Measurements from ENCODE around the gene ABTB2.
A peak's percentile ranks its signal among the peaks of the same experiment; 100 is the strongest.
"Not testable (repeated sequence)": the region's sequence is repeated elsewhere in the genome, so short reads cannot be mapped to it uniquely, and the experiment has no call there.

Gene ABTB2

DNA sequence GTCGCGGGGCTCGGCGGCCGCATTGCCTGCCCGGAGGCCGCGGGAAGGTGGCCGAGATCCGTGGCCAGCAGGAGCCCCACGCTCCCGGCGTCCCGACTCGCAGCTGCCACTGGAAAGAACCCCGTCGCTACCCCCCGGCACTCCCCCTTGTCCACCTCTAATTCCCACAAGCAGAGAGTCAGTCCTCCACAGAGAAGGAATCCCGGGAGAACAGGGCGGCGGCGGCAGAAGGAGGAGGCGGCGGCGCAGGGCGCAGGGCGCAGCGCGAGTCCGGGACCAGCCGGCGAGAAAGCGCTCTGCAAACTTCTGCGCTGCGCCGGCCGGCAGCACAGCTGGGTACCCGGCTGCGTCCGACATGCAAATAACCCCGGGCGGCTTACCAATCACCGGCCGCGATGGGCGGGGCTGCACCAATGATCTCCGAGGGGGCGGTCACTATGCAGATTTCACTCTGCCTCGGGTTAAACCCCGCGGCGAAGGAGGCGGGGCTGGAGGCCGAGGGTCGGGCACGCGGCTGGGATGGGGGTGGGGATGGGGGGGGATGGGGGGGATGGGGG lies at the start of gene ABTB2:
Gene ABTB2 (minus strand): TSS at position 310 of the 557 bp plus-strand sequence.
- peak; percentile 92 for DNase-seq (ENCODE audit: low spot score)

DNA sequence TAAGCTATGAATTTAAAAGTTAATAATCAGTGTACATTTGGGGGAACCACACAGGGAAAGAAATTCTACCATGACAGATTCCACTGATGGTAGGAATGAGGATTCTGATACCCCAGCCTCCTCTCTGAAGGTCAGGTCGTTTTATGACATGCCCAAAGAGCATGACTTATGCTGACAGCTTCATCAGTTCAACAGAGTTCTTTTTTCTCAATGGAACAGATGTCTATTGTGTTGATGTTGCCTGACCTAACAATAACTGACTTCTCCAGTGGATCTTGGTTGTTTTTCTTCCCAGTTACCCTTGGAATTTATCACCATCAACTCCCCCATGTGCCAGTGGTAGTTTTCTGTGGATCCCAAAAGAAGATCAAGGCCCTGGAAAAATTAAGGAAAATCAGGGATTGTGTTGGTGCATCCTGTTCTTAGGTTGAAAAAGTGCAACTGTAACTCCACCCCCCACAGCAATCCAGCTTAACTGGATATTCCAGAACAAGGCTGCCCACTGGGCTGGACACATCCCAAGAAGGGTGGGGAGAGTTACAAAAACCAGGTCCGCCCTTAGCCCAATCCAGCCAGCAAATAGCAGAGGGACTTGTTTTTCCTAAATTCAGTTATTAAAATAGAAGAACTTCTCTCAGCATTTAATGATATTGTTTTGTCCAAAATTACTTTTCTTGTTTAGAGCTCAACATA lies 49.5 kb upstream of the ABTB2 start:
- no peak for DNase-seq (ENCODE audit: low spot score)

DNA sequence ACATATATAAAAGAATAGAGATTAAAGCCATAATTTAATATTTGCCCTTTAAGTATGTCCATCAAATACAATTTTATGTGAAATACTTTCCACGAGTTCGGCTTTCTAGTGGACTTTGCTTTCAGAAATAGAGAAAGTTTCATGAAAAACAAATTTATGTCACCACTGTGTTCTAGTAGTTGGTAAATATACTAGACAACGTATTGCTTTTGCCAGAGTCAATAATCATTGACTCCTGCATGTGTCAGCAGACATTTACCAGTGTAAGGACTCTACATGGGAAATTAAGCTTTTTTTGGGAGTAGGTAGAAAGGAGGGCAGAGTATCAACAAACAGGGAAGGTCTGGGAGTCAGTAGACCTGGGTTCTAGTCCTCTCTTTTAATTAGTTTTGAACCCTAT lies 48.6 kb upstream of the ABTB2 start:
- DNase-seq (ENCODE audit: low spot score), result no peak

DNA sequence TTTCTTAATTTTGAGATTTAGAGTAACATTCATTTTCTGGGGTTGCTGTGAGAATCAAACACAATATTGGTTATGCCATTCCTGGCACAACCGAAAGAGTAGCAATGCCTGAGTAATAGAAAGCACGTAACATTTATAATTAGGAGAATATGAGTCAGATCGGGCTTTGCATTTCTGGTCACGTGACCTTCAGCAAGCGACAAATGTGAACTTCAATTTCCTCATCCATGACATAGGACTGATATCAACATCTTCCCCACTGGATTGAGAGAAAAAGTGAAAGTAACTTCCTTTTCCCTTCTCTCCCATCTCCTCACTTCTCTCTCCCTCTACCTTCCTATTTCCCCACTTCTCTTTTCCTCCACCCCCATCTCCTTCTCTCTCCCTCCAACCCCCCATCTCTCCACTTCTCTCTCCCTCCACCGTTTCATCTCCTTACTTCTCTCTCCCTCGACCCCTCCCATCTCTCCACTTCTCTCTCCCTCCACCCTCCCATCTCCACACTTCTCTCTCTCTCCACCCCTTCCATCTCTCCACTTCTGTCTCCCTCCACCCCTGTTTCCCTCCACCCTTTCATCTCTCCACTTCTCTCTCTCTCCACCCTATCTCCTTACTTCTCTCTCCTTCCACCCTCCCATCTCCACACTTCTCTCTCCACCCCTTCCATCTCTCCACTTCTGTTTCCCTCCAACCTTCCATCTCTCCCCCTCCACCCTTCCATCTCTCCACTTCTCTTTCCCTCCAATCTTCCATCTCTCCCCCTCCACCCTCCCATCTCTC lies 47.5 kb upstream of the ABTB2 start:
- no peak for DNase-seq (ENCODE audit: low spot score)

DNA sequence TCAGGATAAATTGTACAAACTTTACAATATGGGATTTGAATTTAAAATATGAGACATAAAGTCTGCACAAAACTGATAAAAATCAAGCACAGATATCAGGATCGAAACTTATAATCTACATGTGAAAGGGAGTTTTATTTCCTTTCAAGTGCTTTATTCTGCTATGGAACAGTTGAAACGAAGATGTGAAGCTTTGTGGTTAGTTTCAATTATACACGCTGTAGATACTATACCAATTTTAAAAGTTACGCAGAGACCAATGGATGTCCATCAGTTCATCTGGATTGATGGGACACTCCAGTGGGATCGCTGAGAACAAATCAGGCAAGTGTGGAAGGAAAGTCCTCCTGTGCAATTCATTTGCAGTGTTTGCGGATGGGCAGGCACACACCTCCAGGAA lies 46.5 kb upstream of the ABTB2 start:
- no peak for DNase-seq (ENCODE audit: low spot score)

DNA sequence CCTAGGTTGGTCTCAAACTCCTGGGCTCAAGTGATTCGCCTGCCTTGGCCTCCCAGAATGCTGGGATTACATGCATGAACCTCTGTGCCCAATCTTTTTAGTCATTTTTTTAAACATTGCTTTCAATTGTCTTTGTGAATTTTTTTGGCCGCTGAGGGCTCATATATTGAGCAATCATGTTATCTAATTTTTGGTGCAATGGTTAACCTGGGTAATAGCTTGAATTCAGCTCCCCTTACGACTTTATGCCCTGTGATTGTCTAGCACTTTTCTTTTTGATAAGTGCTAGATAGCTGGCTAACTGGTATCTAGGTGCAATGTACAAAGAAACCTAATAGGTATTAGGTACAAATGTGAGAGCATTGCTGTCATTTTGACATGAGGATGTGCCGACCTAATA lies 45.6 kb upstream of the ABTB2 start:
- no peak for DNase-seq (ENCODE audit: low spot score)

DNA sequence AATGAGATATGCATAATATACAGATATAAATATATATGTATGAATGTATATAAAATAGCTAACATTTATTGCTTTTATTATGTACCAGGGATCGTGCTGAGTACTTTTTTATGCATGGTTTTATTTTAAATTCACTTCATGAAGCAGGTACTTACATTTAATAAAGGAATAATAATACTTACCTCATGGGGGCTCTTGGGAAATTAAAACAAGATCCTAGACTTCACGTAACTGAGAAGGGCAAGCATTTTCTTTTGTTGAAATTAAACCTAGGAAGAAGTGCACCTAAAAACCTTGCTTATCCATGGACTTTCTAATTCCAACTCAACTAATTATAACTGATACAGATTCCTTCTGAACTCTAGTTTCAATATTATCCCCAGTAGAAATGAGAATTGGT lies 40.0 kb upstream of the ABTB2 start:
- no peak for DNase-seq (ENCODE audit: low spot score)

DNA sequence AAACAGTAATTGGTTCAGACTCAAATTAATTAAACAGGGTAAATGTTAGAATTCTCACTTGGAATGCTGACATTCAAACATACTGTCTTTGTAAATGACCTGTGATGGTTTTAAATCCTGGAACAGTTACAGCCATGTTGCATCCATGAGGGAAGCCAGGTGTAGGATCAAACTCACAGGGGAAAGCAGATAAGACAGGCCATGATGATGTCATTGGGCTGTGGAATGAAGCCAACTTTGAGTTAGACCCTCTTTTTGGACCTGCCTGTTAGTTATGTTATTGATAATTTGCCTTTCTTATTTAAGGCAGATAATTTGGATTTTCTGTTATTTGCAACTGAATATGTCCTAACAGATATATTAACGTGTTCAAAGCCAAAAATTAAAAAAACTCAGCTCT lies 39.3 kb upstream of the ABTB2 start:
- no peak for DNase-seq (ENCODE audit: low spot score)

DNA sequence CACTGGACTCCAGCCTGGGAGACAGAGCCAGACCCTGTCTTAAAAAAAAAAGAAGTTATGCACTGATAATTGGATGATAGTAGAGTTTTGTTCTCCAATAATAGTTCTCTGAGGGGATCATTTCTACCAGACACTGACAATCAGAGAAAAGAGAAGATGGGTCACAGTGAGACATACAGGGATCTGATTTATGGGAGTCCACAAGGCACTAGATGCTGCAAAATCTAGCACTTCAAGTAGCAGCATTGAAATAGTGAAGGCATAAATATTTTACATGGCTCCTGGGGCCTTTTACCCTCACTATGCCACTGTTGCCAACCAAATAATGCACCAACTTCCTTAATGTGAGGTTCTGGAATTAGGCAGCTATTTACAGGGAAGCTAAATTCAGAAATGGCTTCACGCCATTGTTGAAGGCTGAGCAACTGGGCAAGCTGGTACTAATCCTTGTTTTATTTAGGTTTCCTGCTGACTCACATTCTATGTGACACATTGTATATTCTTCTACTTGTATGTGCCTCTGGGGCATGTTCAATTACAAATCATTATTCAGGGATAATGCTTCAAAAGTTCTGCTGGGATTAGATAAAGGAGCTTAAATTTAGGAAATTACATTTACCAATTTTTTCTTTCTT lies 38.2 kb upstream of the ABTB2 start:
- DNase-seq (ENCODE audit: low spot score), result no peak

DNA sequence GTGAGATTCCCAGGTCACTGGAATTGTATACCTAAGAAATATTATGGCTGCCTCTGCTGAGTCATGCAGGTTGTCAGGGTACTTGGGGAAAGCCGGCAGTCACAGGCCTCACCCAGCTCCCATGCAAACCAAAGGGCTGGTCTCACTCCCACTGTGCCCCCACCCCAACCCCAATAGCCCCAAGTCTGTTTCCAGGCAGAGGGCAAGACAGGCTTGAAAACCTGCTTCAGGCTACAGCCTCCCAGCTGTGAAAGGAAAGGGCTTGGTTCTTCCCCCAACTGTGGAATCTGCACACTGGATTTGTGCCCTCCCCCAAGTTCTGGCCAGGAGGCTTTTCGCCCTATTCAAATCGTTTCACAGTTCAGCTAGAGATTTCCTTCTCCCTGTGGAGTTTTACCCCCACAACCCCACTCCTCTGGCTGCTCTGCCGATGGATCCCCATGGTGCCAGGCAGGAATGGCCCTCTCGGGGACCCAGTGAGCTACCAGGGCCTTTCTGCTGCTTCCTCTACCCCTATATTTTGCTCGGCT lies 37.0 kb upstream of the ABTB2 start:
- DNase-seq (ENCODE audit: low spot score), result no peak

DNA sequence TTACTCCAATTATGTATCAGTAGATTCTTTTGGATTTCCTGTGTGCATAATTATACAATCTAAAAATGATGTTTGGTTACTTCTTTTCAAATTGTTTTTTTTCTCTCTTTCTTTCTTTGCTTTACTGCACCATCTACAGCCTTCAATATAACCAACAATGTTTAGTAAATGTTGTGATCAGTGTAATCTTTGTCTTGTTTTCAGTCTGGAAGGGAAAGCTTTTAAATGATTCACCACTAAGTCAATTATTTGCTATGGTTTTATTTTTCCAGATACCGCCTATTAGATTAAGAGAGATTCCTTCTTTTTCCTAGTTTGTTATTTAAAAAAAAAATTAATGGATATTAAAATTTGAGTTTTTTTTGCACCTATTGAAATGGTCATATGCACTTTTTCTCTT lies 29.8 kb upstream of the ABTB2 start:
- DNase-seq (ENCODE audit: low spot score), result no peak

DNA sequence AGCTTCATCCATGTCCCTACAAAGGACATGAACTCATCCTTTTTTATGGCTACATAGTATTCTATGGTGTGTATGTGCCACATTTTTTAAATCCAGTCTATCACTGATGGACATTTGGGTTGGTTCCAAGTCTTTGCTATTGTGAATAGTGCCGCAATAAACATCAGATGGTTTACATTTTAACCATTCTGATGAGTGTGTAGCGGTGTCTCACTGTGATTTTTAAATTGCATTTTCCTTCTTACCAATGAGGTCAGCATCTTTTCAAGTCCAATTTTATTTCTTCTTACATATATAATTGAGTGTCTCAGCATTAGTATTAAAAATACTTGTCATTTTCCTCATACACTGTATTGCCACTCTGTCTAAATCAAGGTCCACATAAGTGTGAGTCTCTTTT lies 28.5 kb upstream of the ABTB2 start:
- not testable (repeated sequence) for DNase-seq (ENCODE audit: low spot score)

DNA sequence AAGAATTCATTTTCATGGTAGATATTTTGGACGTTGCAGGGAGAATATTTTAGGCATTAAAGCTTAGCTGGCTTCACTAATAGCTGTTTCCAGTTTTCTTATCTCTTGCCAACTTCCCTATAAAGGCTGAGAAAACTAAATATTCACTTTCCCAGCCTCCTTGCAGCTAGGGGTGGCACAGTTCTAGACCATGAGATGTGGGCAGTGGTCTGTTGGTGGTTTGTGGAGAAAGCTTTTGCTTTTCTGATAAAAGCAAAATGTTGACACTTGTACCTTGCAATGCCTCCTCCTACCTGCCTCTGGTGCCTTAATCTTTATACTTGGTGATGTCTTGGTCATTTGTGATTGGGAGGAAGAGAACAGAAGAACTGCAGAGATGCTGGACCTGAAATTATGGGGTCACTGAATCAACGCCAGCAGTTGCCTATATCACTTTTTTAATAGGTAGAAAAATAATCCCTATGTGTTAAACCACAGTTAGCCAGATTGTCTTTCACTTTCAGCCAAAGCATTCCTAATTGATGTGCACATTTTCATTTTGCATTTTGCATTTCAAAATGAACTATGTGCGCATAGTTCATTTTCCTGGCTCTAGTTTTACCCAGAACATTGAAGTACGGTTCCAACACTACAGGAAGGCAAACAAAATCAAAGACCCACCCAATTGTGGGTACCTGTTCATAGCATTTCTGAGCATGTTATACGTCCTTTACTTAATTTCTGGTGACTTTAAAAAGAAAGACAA lies 24.9 kb upstream of the ABTB2 start:
- DNase-seq (ENCODE audit: low spot score), result no peak

DNA sequence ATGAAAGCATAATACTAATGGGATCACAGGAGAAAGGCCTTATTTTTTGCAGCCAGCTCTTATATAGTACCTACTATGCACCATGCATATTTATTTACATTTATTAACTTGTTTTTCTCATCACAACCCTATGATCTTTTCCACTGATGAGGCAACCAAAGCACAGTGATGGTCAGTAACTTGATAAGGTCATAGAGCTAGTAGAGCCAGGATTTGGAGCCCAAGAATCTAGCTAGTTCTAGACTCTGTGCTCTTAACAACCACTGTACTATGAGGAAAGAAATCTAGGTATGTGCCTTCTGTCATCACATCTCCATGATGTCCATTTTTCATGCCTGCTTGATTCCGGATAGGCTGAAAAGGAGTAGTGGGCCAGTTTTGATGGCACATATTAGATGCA lies 24.0 kb upstream of the ABTB2 start:
- no peak for DNase-seq (ENCODE audit: low spot score)

DNA sequence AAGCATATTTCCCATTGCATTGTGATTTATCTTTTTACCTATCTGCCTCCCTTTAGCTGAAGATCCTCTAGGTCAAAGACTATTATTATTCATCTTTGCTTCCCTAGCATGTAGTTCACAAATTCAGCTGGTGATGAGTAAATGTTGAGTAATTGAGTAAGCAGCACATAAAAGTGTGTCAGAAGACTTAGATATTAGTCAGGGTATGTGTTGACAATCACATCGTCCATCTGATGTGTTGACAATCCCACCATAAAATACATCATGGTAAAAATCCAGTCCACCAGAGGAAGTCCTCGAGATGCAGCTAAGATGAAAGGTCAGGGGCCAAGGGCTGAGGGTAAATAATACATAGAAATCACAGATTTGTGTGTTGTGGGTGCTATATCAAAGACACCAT lies 22.9 kb upstream of the ABTB2 start:
- no peak for DNase-seq (ENCODE audit: low spot score)

DNA sequence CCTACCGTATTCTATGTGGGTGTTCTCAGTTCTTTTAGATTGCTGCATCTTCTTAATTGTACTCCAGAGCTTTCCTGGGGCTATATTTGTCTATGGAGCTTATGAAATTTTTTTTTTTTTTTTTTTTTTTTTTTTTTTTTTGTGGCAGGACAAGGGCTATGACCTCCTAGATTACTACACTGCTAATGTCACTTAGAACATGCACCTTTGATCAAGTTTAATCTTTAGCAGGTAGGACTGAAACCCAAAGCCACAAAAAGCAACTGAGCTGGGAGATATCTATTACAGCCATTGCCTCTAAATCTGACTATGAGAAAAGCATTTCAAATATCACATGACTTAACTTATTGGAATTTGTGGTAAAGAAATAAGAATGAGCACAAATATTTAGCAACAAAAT lies 21.7 kb upstream of the ABTB2 start:
- no peak for DNase-seq (ENCODE audit: low spot score)

DNA sequence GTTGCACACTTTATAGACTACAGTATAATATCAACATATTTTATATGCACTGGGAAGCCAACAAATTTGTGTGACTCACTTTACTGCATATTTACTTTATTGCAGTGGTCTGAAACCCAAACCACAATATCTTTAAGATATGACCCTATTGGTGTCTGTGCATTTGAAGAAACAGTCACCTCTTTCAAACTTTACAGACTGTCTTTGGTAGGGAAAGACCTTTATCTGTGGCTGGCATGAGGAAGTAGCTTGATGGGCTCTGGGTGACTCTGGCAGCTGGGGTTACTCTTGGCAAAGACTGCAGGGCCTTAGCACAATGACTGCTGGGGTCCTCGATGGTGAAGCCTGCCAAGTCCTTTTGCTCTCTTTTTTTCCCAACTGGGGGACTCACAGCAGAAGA lies 21.3 kb upstream of the ABTB2 start:
- no peak for DNase-seq (ENCODE audit: low spot score)

DNA sequence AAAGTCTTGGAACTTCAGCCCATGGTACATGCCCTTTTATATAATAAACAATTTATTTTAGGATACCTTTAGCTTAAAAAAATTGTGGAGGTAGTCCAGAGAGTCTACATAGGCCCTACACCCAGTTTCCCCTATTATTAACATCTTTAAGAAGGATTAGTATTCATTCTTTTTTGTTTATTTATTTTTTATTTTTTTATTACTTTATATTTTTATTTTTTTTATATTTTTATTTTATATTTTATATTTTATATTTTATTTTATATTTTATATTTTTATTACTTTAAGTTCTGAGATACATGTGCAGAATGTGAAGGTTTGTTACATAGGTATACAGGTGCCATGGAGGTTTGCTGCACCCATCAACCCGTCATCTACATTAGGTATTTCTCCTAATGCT lies 15.9 kb upstream of the ABTB2 start:
- DNase-seq (ENCODE audit: low spot score), result no peak

DNA sequence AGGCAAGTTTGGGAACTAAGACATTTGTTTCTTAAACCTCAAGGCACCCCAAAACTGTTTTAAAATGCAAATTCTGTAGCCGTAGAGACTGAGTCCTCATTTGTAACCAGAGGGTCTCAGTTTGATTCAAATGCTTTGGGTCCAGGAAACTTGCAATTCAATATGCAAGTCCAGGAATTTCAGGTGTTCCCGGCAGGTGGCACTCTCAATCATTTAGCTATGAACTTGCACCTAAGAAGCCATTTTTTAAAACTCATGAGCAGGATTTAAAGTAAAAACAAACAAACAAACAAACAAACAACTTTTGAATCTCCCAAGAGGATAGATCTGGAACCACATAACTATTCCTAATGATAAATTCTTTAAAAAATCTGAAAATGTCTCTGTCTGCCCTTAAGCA lies 8.7 kb upstream of the ABTB2 start:
- DNase-seq (ENCODE audit: low spot score), result peak; percentile 71

DNA sequence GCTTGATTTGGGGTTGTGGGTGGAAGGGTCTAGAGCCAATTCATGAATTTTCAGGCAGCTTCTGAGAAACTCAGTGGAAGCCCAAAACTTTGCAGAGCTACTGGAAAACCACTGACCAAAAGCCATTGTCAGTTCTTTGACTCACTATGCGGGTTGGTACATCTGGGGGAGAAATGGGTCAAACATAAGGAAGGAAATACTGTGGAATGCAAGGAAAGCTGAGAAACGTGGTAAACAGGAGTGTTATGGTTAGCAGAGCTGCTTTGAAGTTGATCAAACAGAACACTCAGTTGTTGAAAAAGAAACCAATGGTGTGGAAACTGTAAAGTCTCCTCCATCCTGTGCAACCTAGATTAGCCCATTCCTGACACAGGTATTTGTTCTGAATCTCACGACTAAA lies 6.3 kb upstream of the ABTB2 start:
- DNase-seq (ENCODE audit: low spot score), result no peak

DNA sequence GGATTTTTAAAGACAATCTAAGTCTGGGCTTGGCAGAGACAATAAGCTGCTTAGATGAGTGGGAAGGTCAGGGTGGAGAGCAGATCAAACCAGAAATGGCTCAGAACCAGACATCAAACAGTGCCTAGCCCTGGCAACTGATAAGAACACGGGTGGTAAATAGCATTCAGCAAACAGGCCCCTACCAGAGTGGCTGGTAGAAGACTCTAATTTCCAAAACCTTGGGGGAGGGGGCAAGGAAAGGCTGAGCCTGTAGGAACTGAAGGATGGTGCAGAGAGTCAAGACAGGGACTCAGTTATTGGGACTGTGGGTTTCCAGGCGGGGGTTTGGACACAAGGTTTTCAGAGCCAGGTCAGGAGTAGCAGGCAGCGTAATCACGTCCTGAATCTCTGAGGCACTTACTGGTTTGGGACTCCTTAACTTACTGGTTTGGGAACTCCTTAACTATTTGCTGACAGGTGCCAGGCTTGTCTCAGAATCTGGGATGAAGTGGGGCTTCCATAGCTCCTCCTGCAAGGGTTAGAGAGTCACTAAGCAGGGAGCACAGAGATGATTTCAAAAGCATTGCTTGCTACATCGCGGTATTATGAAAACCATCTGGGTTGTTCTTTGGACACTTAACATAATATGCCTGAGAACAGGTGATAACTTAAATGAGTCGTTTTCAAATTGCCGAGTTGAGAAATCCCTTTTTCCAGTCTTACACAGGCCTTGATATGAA lies 5.7 kb upstream of the ABTB2 start:
- no peak for DNase-seq (ENCODE audit: low spot score)

All from hematopoietic multipotent progenitor cell treated with erythropoietin and hydrocortisone succinate and interleukin-3 and kit ligand, for 17 days (in vitro differentiated cells).